H1 (cell line): Measurements from ENCODE around the gene PRTN3. TPM values are rescaled to one million over a fixed set of nuclear protein-coding genes. Genes with fewer than 3 reads are reported as not detected.

Experiments
- CTCF ChIA-PET: fragments of 300-600 bp; sonication (Branson Sonifier 250); formaldehyde crosslinking; loops from one replicate; lab custom pipeline; 2021; ENCODE audit not compliant: partially characterized antibody; lab: Charles Lee
- POLR2A ChIA-PET: fragments of 300-600 bp; sonication (Branson Sonifier 250); formaldehyde crosslinking; loops from one replicate; lab custom pipeline; 2021; ENCODE audit warnings: inconsistent platforms; ENCODE audit not compliant: partially characterized antibody; lab: Charles Lee
- DNase-seq, 2 experiments: peaks; one replicate each; pipeline versions ENCODE4 v3.0.0 to v3.0.0-alpha.2; 2010 to 2022; ENCODE audit warnings: low spot score in 2 of 2, low read depth in 1 of 2, mixed read lengths in 1 of 2
- FAIRE-seq: peaks from 2 replicates; lab custom pipeline; 2011; peaks lifted over from hg19 to GRCh38; lab: Jason Lieb, UNC
- H2AFZ ChIP-seq: 2 replicates; pipeline ENCODE4 v1.8.1; 2012; ENCODE audit warnings: low read length, inconsistent platforms
- H2AK5ac ChIP-seq: 2 replicates; pipeline ENCODE4 v1.6.1; 2013; ENCODE audit warnings: low read depth, low read length
- H2BK120ac ChIP-seq: replicated peaks from 2 replicates; pipeline ENCODE3; 2013; ENCODE audit warnings: low read depth, low read length, inconsistent platforms
- H2BK12ac ChIP-seq: 2 replicates; pipeline ENCODE4 v1.6.1; 2013; ENCODE audit warnings: low read depth, low read length
- H2BK15ac ChIP-seq: 2 replicates; pipeline ENCODE4 v1.6.1; 2013; ENCODE audit warnings: low read length
- H2BK20ac ChIP-seq: 2 replicates; pipeline ENCODE4 v1.6.1; 2013; ENCODE audit warnings: low read length
- H2BK5ac ChIP-seq: 2 replicates; pipeline ENCODE4 v1.6.1; 2013; ENCODE audit warnings: low read depth, low read length
- H3K14ac ChIP-seq: 2 replicates; pipeline ENCODE4 v1.6.1; 2013; ENCODE audit warnings: inconsistent platforms; ENCODE audit not compliant: insufficient read length
- H3K18ac ChIP-seq: 2 replicates; pipeline ENCODE4 v1.6.1; 2013; ENCODE audit warnings: low read length; ENCODE audit errors: extremely low read depth
- H3K23ac ChIP-seq: 2 replicates; pipeline ENCODE4 v1.6.1; 2013; ENCODE audit warnings: inconsistent platforms; ENCODE audit not compliant: insufficient read length
- H3K23me2 ChIP-seq: 2 replicates; pipeline ENCODE4 v1.6.1; 2013; ENCODE audit warnings: low read depth, low read length
- H3K27ac ChIP-seq: 2 replicates; pipeline ENCODE4 v1.6.1; 2011; ENCODE audit warnings: low read depth, low read length, inconsistent platforms
- H3K27me3 ChIP-seq, 4 experiments: replicated peaks in 1 of 4; 1 replicate in 1 of 4; 2 replicates in 3 of 4; pipeline versions ENCODE4 v1.6.1 to v1.8.1; 2011 to 2013; ENCODE audit warnings: low read length in 3 of 4, mild to moderate bottlenecking in 3 of 4, inconsistent platforms in 2 of 4, mixed read lengths in 2 of 4, moderate library complexity in 1 of 4; ENCODE audit not compliant: control insufficient read depth in 3 of 4, insufficient read depth in 3 of 4; ENCODE audit errors: extremely low read depth in 1 of 4
- H3K36me3 ChIP-seq, 4 experiments: 2 replicates each; pipeline versions ENCODE4 v1.6.1 to v1.8.1; 2011 to 2013; ENCODE audit warnings: mild to moderate bottlenecking in 4 of 4, low read length in 3 of 4, moderate library complexity in 2 of 4, control low read depth in 1 of 4, inconsistent platforms in 1 of 4; ENCODE audit not compliant: insufficient read depth in 4 of 4, control insufficient read depth in 2 of 4
- H3K4ac ChIP-seq: replicated peaks from 2 replicates; pipeline ENCODE3; 2013; ENCODE audit warnings: low read length, low read depth, mixed read lengths, inconsistent platforms; ENCODE audit not compliant: insufficient read length
- H3K4me1 ChIP-seq, 4 experiments: replicated peaks in 1 of 4; 1 replicate in 1 of 4; 2 replicates in 3 of 4; pipeline versions ENCODE4 v1.6.1 to v1.8.1; 2011 to 2013; ENCODE audit warnings: low read length in 3 of 4, inconsistent platforms in 2 of 4, mixed read lengths in 1 of 4; ENCODE audit not compliant: insufficient read depth in 4 of 4, control insufficient read depth in 3 of 4
- H3K4me2 ChIP-seq, 2 experiments: 2 replicates each; pipeline versions ENCODE4 v1.6.1 to v1.8.1; 2011 to 2013; ENCODE audit warnings: low read depth in 2 of 2, low read length in 2 of 2, control low read depth in 1 of 2, inconsistent platforms in 1 of 2, mild to moderate bottlenecking in 1 of 2; ENCODE audit not compliant: insufficient read depth in 1 of 2
- H3K4me3 ChIP-seq, 4 experiments: fragments of 200-600, 300-600 bp in 1 of 4; sonication (generic), shearing (Covaris generic), sonication (Bioruptor Twin) in 1 of 4; 2 replicates each; pipeline versions ENCODE4 v1.5.1 to v1.8.1; 2011 to 2016; ENCODE audit warnings: low read length in 4 of 4, low read depth in 3 of 4, control low read depth in 2 of 4, inconsistent platforms in 2 of 4, mild to moderate bottlenecking in 2 of 4, mixed read lengths in 1 of 4, moderate library complexity in 1 of 4; ENCODE audit not compliant: insufficient read depth in 2 of 4; ENCODE audit errors: extremely low read depth in 1 of 4
- H3K56ac ChIP-seq: replicated peaks from 2 replicates; pipeline ENCODE3; 2013; ENCODE audit warnings: low read depth, mild to moderate bottlenecking, mixed read lengths, low read length, inconsistent platforms; ENCODE audit not compliant: insufficient read length
- H3K79me1 ChIP-seq: 2 replicates; pipeline ENCODE4 v1.6.1; 2013; ENCODE audit warnings: low read depth, low read length, control low read depth
- H3K79me2 ChIP-seq, 2 experiments: 2 replicates each; pipeline versions ENCODE4 v1.6.1 to v1.8.1; 2012 to 2013; ENCODE audit warnings: low read length in 2 of 2, mild to moderate bottlenecking in 2 of 2, inconsistent platforms in 1 of 2; ENCODE audit not compliant: insufficient read depth in 2 of 2, control insufficient read depth in 1 of 2
- H3K9ac ChIP-seq, 4 experiments: replicated peaks in 1 of 4; 1 replicate in 1 of 4; 2 replicates in 3 of 4; pipeline versions ENCODE4 v1.6.1 to v1.8.1; 2011 to 2013; ENCODE audit warnings: low read depth in 3 of 4, low read length in 3 of 4, control low read depth in 2 of 4, mild to moderate bottlenecking in 2 of 4, moderate library complexity in 2 of 4, inconsistent platforms in 1 of 4; ENCODE audit errors: extremely low read depth in 1 of 4
- H3K9me3 ChIP-seq, 2 experiments: 2 replicates each; pipeline versions ENCODE4 v1.6.1 to v1.8.1; 2012 to 2013; ENCODE audit warnings: mild to moderate bottlenecking in 2 of 2, moderate library complexity in 2 of 2, control low read depth in 1 of 2, inconsistent platforms in 1 of 2, low read depth in 1 of 2, low read length in 1 of 2, mixed read lengths in 1 of 2; ENCODE audit not compliant: insufficient read depth in 2 of 2
- H4K20me1 ChIP-seq, 2 experiments: replicated peaks in 1 of 2; 2 replicates each; pipeline versions ENCODE3 to v1.8.1; 2011 to 2013; ENCODE audit warnings: inconsistent platforms in 2 of 2, low read length in 2 of 2, mild to moderate bottlenecking in 1 of 2; ENCODE audit not compliant: insufficient read depth in 2 of 2, control insufficient read depth in 1 of 2
- H4K5ac ChIP-seq: 2 replicates; pipeline ENCODE4 v1.6.1; 2013; ENCODE audit warnings: low read length, low read depth, mixed read lengths, inconsistent platforms; ENCODE audit not compliant: insufficient read length
- H4K8ac ChIP-seq: 2 replicates; pipeline ENCODE4 v1.8.0; 2013; ENCODE audit warnings: mild to moderate bottlenecking, moderate library complexity, low read length, inconsistent platforms; ENCODE audit not compliant: insufficient read depth; ENCODE audit errors: extremely low read depth
- H4K91ac ChIP-seq: replicated peaks from 2 replicates; pipeline ENCODE3; 2013; ENCODE audit warnings: low read length, mixed read lengths, inconsistent platforms; ENCODE audit not compliant: insufficient read length
- EGR1 ChIP-seq: IDR thresholded peaks from 2 replicates; pipeline ENCODE4 v1.6.1; 2011; ENCODE audit warnings: low read depth, low read length, borderline replicate concordance
- FOSL1 ChIP-seq: IDR thresholded peaks from 2 replicates; pipeline ENCODE4 v1.6.1; 2011; ENCODE audit warnings: mild to moderate bottlenecking, low read depth, low read length, moderate library complexity; ENCODE audit not compliant: insufficient read depth
- POLR2A ChIP-seq, 2 experiments: IDR thresholded peaks; 1 replicate in 1 of 2; 2 replicates in 1 of 2; pipeline ENCODE4 v1.6.1; 2011; ENCODE audit warnings: low read depth in 2 of 2, low read length in 2 of 2, mild to moderate bottlenecking in 2 of 2; ENCODE audit errors: control extremely low read depth in 1 of 2
- RBBP5 ChIP-seq: IDR thresholded peaks from 2 replicates; pipeline ENCODE4 v1.7.1; 2012; ENCODE audit warnings: low read depth, mild to moderate bottlenecking, inconsistent platforms, low read length, moderate library complexity, borderline replicate concordance
- RFX5 ChIP-seq: IDR thresholded peaks from 2 replicates; pipeline ENCODE4 v1.6.1; 2011; ENCODE audit warnings: low read depth, low read length, improper control_type of control experiment, borderline replicate concordance
- RXRA ChIP-seq: IDR thresholded peaks from 2 replicates; pipeline ENCODE4 v1.6.1; 2011; ENCODE audit warnings: low read depth, mild to moderate bottlenecking, low read length, moderate library complexity; ENCODE audit not compliant: insufficient read depth
- SIRT6 ChIP-seq: IDR thresholded peaks from one replicate; pipeline ENCODE4 v1.7.1; 2012; ENCODE audit warnings: low read length, inconsistent platforms
- SP2 ChIP-seq: IDR thresholded peaks from 2 replicates; pipeline ENCODE4 v1.6.1; 2012; ENCODE audit warnings: mild to moderate bottlenecking, low read length, inconsistent platforms
- SUZ12 ChIP-seq: fragments of 200-600 bp; sonication (generic); IDR thresholded peaks from 2 replicates; pipeline ENCODE4 v1.6.1; 2012; ENCODE audit warnings: mild to moderate bottlenecking, inconsistent platforms, low read length, moderate library complexity, mixed read lengths
- TEAD4 ChIP-seq: IDR thresholded peaks from 2 replicates; pipeline ENCODE4 v1.6.1; 2012; ENCODE audit warnings: low read depth, low read length, inconsistent platforms, mixed read lengths
- WGBS, 2 experiments: shearing (Covaris generic) in 1 of 2; methylation state at CpG; one replicate each; pipeline versions ENCODE4 v1.1.6 to v1.1.7; 2013 to 2015; ENCODE audit warnings: low lambda C conversion rate in 2 of 2, mixed read lengths in 2 of 2, inconsistent platforms in 1 of 2, low coverage in 1 of 2, missing lambda C conversion rate in 1 of 2; ENCODE audit not compliant: insufficient replicate concordance in 2 of 2, insufficient coverage in 1 of 2, insufficient read length in 1 of 2; ENCODE audit errors: extremely low coverage in 1 of 2, missing lambda C conversion rate in 1 of 2; 5-methylcytosine and 5-hydroxymethylcytosine counted together
- polyA plus RNA-seq, 7 experiments: library from polyadenylated mRNA; depleted of rRNA in 3 of 7; stranded (reverse) in 5 of 7; unstranded in 2 of 7; fragments of >200 nt in 5 of 7; fragments of 200-250 nt in 2 of 7; gene quantifications; 1 replicate in 5 of 7; 2 replicates in 1 of 7; 4 replicates in 1 of 7; pipeline versions ENCODE4 v1.2.1 to v1.2.3, GENCODE V29; 2011 to 2013; ENCODE audit warnings: missing spikeins in 2 of 7, mixed read lengths in 2 of 7
- total RNA-seq: library from RNA; stranded (reverse); fragmentation: NEBNext Ultra II Directional; extraction: Animal tissue kit (Norgen Biotek cat#: 25700); gene quantifications from 2 replicates; pipeline ENCODE4 v1.2.1, GENCODE V29; 2021
- TF ChIP-seq, protein P1 (sequence below): IDR thresholded peaks from 2 replicates; pipeline ENCODE4 v1.6.1; 2011; ENCODE audit warnings: low read length, improper control_type of control experiment

The PRTN3 gene
- total and polyA plus RNA-seq, 2 of the 8 experiments (the other 6 are each of a cell fraction or from before 2014, with no cell fraction given), result 0.39 to 2.1 TPM

DNA sequence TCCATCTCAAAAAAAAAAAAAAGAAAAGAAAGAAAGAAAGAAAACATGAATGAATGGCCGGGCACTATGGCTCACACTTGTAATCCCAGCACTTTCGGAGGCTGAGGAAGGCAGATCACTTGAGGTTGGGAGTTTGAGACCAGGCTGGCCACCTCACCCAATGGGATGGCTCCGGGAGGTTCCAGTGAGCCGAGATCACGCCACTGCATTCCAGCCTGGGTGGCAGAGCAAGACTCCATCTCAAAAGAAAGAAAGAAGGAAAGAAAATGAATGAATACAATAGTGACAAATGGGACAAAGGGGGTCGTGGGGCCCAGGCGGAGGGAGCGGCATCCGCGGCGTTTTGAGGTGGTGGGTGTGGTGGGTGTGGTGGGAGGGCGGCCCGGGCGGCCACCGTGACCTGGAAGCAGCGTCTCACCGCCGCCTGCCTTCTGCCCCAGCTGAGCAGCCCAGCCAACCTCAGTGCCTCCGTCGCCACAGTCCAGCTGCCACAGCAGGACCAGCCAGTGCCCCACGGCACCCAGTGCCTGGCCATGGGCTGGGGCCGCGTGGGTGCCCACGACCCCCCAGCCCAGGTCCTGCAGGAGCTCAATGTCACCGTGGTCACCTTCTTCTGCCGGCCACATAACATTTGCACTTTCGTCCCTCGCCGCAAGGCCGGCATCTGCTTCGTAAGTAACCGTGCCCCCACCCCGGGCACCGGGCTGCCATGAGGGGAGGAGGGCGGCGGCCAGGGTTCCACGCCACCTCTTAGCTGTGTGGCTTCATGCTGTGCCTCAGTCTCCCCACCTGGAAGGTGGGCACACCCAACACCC, 5.1 kb downstream of the PRTN3 start:
- Histone ChIP-seq H3K23me2 (peaks cover 6% of the 10 kb centered on the region; the same call in 1 of the 2 replicates), H3K4me1 (peaks cover 0 to 6% (median 4%) of the 10 kb centered on the region in 4 experiments; a peak in 4 of 7 replicates), H3K9ac (no peak overlapping the region), H2AFZ (no peak overlapping the region), H2AK5ac (no peak overlapping the region), H3K4me2 (no peak overlapping the region), H4K8ac (no peak overlapping the region), H2BK120ac (no peak overlapping the region), H2BK20ac (no peak overlapping the region), H3K27me3 (peaks cover 7 to 21% (median 16%) of the 10 kb centered on the region in 4 experiments), H3K79me2 (no peaks in the 10 kb centered on the region), H3K18ac (no peak overlapping the region), H3K56ac (no peak overlapping the region), H3K4me3 (no peak overlapping the region), H2BK15ac (no peak overlapping the region), H3K79me1 (no peaks in the 10 kb centered on the region), H2BK12ac (no peak overlapping the region; the same call in 1 of the 2 replicates), H4K91ac (no peak overlapping the region), H3K4ac (no peak overlapping the region), H4K5ac (no peak overlapping the region), H3K27ac (no peak overlapping the region), H3K9me3 (no peaks in the 10 kb centered on the region), H3K23ac (no peak overlapping the region), H3K36me3 (no peaks in the 10 kb centered on the region), H3K14ac (no peak overlapping the region), H2BK5ac (no peak overlapping the region), H4K20me1 (no peaks in the 10 kb centered on the region)
- WGBS, 2 experiments, result 87% methylated on average over 21 of the region's 37 CpGs; no CpG with 5 or more reads in 1 of the 2 experiments
- CTCF ChIA-PET, result interaction anchor here (1.0 to 3.1 kb wide), 4 partner anchors 10 to 104 kb away, joined by 3 to 18 read pairs (median 6); no protein-coding TSS in a partner anchor
- DNase-seq (no peak), FAIRE-seq (no peak)
- POLR2A ChIA-PET, result interaction anchor here (0.6 to 1.4 kb wide), 4 partner anchors 10 to 183 kb away, joined by 3 to 5 read pairs (median 4); no protein-coding TSS in a partner anchor
- no peak for TF ChIP-seq SUZ12
- TF ChIP-seq RFX5, result no peak
- no peak for TF ChIP-seq POLR2A (IDR thresholded peaks at IDR 0.05; ENCODE audit: control extremely low read depth in 1 of 2, low read depth in 2 of 2, low read length in 2 of 2)
- TF ChIP-seq FOSL1, result no peak
- TF ChIP-seq RXRA, result no peak
- TF ChIP-seq SIRT6, result no peak
- TF ChIP-seq, protein P1, sequence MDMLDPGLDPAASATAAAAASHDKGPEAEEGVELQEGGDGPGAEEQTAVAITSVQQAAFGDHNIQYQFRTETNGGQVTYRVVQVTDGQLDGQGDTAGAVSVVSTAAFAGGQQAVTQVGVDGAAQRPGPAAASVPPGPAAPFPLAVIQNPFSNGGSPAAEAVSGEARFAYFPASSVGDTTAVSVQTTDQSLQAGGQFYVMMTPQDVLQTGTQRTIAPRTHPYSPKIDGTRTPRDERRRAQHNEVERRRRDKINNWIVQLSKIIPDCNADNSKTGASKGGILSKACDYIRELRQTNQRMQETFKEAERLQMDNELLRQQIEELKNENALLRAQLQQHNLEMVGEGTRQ, result no peak
- TF ChIP-seq EGR1, result no peak
- TF ChIP-seq RBBP5, result no peak
- TF ChIP-seq TEAD4, result no peak
- no peak for TF ChIP-seq SP2
